AG10803 (cell line): Measurements from ENCODE around the gene ZMIZ1.

Experiments used
- DNase-seq: peaks from one replicate; pipeline ENCODE4 v3.0.0; 2010; ENCODE audit warnings: low read depth
- H3K4me3 ChIP-seq: 2 replicates; pipeline ENCODE4 v1.5.1; 2011; ENCODE audit warnings: mild to moderate bottlenecking, low read length, control low read depth
- TF ChIP-seq, protein P1 (sequence below): conservative IDR thresholded peaks from 2 replicates; pipeline ENCODE4 v1.5.1; 2011; ENCODE audit warnings: mild to moderate bottlenecking, low read length, control low read depth, inconsistent platforms

ZMIZ1 gene

GRCh38 chr10:79053481-79054202 lies 15.1 kb upstream of the ZMIZ1 start:
- H3K4me3 ChIP-seq, result no peak overlapping the region
- no peak for DNase-seq
- TF ChIP-seq, protein P1, sequence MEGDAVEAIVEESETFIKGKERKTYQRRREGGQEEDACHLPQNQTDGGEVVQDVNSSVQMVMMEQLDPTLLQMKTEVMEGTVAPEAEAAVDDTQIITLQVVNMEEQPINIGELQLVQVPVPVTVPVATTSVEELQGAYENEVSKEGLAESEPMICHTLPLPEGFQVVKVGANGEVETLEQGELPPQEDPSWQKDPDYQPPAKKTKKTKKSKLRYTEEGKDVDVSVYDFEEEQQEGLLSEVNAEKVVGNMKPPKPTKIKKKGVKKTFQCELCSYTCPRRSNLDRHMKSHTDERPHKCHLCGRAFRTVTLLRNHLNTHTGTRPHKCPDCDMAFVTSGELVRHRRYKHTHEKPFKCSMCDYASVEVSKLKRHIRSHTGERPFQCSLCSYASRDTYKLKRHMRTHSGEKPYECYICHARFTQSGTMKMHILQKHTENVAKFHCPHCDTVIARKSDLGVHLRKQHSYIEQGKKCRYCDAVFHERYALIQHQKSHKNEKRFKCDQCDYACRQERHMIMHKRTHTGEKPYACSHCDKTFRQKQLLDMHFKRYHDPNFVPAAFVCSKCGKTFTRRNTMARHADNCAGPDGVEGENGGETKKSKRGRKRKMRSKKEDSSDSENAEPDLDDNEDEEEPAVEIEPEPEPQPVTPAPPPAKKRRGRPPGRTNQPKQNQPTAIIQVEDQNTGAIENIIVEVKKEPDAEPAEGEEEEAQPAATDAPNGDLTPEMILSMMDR, result no peak

DNA sequence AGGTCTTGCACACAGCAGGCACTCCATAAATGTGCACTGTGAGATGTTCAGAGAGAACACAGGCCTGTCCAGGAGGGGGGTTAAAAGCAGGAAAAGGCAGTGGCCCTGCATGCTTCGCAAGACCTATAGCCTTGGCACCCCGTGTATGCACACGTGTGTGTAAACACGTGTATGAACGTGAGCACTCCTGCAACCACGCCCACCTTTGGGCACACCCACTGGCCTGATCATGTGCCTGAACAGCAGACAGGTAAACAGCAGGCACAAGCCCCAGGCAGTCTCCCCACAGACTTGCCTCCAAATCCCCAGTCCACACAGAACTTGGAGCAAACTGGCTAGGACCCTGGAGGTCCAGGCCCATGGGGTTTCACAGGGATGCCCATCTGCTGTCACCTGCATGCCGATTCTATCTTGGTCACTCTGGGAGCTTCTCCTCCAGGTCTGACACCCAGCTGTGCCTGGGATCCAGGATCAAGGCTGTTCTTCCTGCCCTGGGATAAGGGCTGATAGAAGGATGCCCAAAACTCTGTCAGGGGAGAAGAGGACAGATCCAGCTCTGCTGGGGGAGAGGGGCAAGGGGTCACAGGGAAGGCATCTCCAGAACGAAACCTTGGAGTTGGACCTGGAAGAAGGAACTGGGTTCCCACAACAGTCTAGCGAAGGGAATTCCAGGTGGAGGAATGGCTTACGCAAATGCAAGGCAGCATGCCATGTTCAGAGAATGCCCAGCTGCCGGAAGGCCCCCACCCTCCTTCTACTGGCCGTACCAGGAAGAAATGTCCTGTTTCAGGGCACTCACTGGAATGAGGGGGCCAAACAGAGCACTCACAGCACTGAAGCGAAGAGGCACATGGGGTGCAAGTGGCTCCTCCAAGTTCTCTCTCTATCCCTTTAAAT lies 14.3 kb upstream of the ZMIZ1 start:
- DNase-seq, result no peak
- TF ChIP-seq, protein P1, result no peak
- no peak overlapping the region for H3K4me3 ChIP-seq

- TF ChIP-seq, protein P1, result no peak
- DNase-seq, result no peak
Observed at GRCh38 chr10:79055100-79055782, 13.5 kb upstream of the ZMIZ1 start.

DNA sequence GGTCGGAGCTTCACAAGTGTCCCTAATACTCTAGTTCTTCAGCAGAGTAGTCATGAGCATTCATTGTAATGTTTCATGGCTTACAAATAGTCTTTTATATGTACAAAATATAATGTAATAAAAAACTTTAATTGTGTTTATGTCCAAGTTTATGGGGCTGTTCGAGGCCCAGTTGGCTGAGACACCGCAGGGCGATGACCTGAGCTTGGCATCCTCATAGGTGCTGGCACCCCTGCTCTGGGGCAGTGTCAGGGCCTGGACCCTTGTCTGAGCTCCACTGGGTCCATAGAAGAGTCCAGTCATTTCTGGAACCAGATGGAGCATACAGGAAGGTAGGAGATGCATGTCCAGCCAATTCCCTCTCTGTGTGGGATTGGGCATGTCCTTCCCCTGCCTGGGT lies 12.9 kb upstream of the ZMIZ1 start:
- no peak overlapping the region for H3K4me3 ChIP-seq
- DNase-seq, result no peak
- TF ChIP-seq, protein P1, result no peak

More at GRCh38 chr10:79055100-79055782, 13.5 kb upstream of the ZMIZ1 start:
- no peak overlapping the region for H3K4me3 ChIP-seq

DNA sequence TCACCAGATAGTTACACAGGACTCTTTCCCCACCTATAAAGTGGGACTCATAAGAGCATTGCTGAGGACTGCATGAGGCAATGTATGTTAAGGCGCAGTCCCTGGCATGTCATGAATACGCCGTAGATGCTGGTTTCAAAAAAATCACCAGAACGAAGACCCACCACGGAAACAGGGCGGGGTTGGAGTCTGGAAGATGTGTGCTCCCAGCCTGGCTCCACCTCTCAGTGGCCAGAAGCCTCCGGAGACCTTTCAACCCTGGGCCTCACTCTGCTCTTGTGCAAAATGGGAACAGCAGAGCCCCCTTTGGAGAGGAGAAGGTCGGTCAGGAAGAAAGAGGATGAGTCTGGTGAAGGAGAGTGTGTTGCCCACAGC lies 12.4 kb upstream of the ZMIZ1 start:
- H3K4me3 ChIP-seq, result no peak overlapping the region
- no peak for DNase-seq
- TF ChIP-seq, protein P1, result no peak

GRCh38 chr10:79056736-79057391 lies 11.9 kb upstream of the ZMIZ1 start:
- no peak overlapping the region for H3K4me3 ChIP-seq
- TF ChIP-seq, protein P1, result no peak
- DNase-seq, result no peak
